HG02852 (cell line): ENCODE measurements around the gene ASIC2.

ENCODE experiments used
- ATAC-seq: cut with Tn5 transposase; IDR thresholded peaks from one replicate; pipeline ENCODE4 v1.9.1; 2021; ENCODE audit warnings: mild to moderate bottlenecking, moderate library complexity; ENCODE audit not compliant: unreplicated experiment

The ASIC2 gene

GRCh38 chr17:33288954-33289353 is 4.1 kb downstream of the ASIC2 start:
- no peak for ATAC-seq

- no peak for ATAC-seq
Observed at GRCh38 chr17:33287096-33287725, 5.9 kb downstream of the ASIC2 start.

GRCh38 chr17:33285413-33285812 is 7.7 kb downstream of the ASIC2 start:
- no peak for ATAC-seq

GRCh38 chr17:33284022-33284421 is 9.1 kb downstream of the ASIC2 start:
- ATAC-seq = no peak

- no peak for ATAC-seq
Observed at GRCh38 chr17:33280162-33280943, 12.7 kb downstream of the ASIC2 start.

- ATAC-seq = no peak
Observed at GRCh38 chr17:33277436-33278100, 15.5 kb downstream of the ASIC2 start.

- no peak for ATAC-seq
Observed at GRCh38 chr17:33273743-33274410, 19.2 kb downstream of the ASIC2 start.

- ATAC-seq = no peak
Observed at GRCh38 chr17:33273271-33273670, 19.8 kb downstream of the ASIC2 start.

- ATAC-seq = no peak
Observed at GRCh38 chr17:33272438-33272837, 20.7 kb downstream of the ASIC2 start.

- no peak for ATAC-seq
Observed at GRCh38 chr17:33269337-33270060, 23.6 kb downstream of the ASIC2 start.

GRCh38 chr17:33267851-33268548 is 25.1 kb downstream of the ASIC2 start:
- ATAC-seq = no peak

- ATAC-seq = no peak
Observed at GRCh38 chr17:33267271-33267790, 25.8 kb downstream of the ASIC2 start.

GRCh38 chr17:33266611-33267010 is 26.5 kb downstream of the ASIC2 start:
- no peak for ATAC-seq

- no peak for ATAC-seq
Observed at GRCh38 chr17:33266116-33266515, 27.0 kb downstream of the ASIC2 start.

- ATAC-seq = no peak
Observed at GRCh38 chr17:33263396-33263795, 29.7 kb downstream of the ASIC2 start.

- no peak for ATAC-seq
Observed at GRCh38 chr17:33262266-33263123, 30.6 kb downstream of the ASIC2 start.

- no peak for ATAC-seq
Observed at GRCh38 chr17:33261820-33262219, 31.3 kb downstream of the ASIC2 start.

GRCh38 chr17:33260638-33261037 is 32.5 kb downstream of the ASIC2 start:
- no peak for ATAC-seq

- no peak for ATAC-seq
Observed at GRCh38 chr17:33258296-33258695, 34.8 kb downstream of the ASIC2 start.
